Measurements from ENCODE around the gene PPP1R3F. TPM values are rescaled to one million over a fixed set of nuclear protein-coding genes. Genes with fewer than 3 reads are reported as not detected.
A peak's percentile ranks its signal among the peaks of the same experiment; 100 is the strongest.

PPP1R3F gene
- total RNA-seq, 1 experiment from 2014 or later = 3.6 TPM

- no TSS peak for BruUV-seq (replicated peaks)
- Histone ChIP-seq H3K4me2 (no peak overlapping the region), H3K9me2 (ENCODE audit: insufficient read depth) (no peaks in the 10 kb centered on the region), H3K4me1 (replicated peaks; ENCODE audit: insufficient read depth) (no peaks in the 10 kb centered on the region), H3K4me3 (no peak overlapping the region), H3K27ac (no peak overlapping the region), H2AFZ (no peak overlapping the region), H3F3A (ENCODE audit: insufficient read depth, low read depth) (no peaks in the 10 kb centered on the region), H3K79me2 (ENCODE audit: low read depth) (no peaks in the 10 kb centered on the region), H3K9me3 (ENCODE audit: insufficient read depth, low read depth) (no peaks in the 10 kb centered on the region), H3K27me3 (ENCODE audit: insufficient read depth, low read depth) (no peaks in the 10 kb centered on the region), H3K36me3 (ENCODE audit: low read depth) (no peaks in the 10 kb centered on the region), H4K20me1 (ENCODE audit: insufficient read depth) (no peaks in the 10 kb centered on the region)
- no peak for DNase-seq
- intact Hi-C loops (cut with micrococcal nuclease; ENCODE audit: unreplicated experiment) = no loop called here
- no peak for TF ChIP-seq EZH2 (IDR thresholded peaks at IDR 0.05; ENCODE audit: low read depth)
- no peak for TF ChIP-seq CTCF (conservative IDR thresholded peaks at IDR 0.05)
- ChIA-PET CTCF (no interaction called here), POLR2A (ENCODE audit: unreplicated experiment) (interaction anchor here (0.7 kb wide), 1 partner anchor 1571 kb away, joined by 9 read pairs; no protein-coding TSS in a partner anchor)
Measured at GRCh38 chrX:49228185-49228584, 41.4 kb upstream of the PPP1R3F start.

GRCh38 chrX:49230500-49231232 is 38.9 kb upstream of the PPP1R3F start:
- DNase-seq = peak; percentile 36 to 50
- Histone ChIP-seq H3K4me2 (peak overlapping the region; percentile 67), H2AFZ (peak overlapping the region; percentile 78), H3K4me1 (replicated peaks; ENCODE audit: insufficient read depth) (no peaks in the 10 kb centered on the region), H3K27ac (no peak overlapping the region), H3K79me2 (ENCODE audit: low read depth) (no peaks in the 10 kb centered on the region), H3K27me3 (ENCODE audit: insufficient read depth, low read depth) (no peaks in the 10 kb centered on the region), H4K20me1 (ENCODE audit: insufficient read depth) (no peaks in the 10 kb centered on the region), H3K4me3 (peak overlapping the region; percentile 48; the same call in 1 of the 2 replicates), H3K9me2 (ENCODE audit: insufficient read depth) (no peaks in the 10 kb centered on the region), H3K9me3 (ENCODE audit: insufficient read depth, low read depth) (no peaks in the 10 kb centered on the region), H3K36me3 (ENCODE audit: low read depth) (no peaks in the 10 kb centered on the region), H3F3A (ENCODE audit: insufficient read depth, low read depth) (no peaks in the 10 kb centered on the region)
- TF ChIP-seq CTCF (conservative IDR thresholded peaks at IDR 0.05) (peak; percentile 19; the same call in 1 of the 2 replicates), EZH2 (IDR thresholded peaks at IDR 0.05; ENCODE audit: low read depth) (no peak)
- intact Hi-C loops (cut with micrococcal nuclease; ENCODE audit: unreplicated experiment) = no loop called here
- ChIA-PET POLR2A (ENCODE audit: unreplicated experiment) (interaction anchor here (0.5 to 0.7 kb wide), 2 partner anchors 38 to 42 kb away, joined by 3 read pairs; no protein-coding TSS in a partner anchor), CTCF (no interaction called here)
- BruUV-seq (replicated peaks) = no TSS peak

GRCh38 chrX:49231333-49232000 is 38.1 kb upstream of the PPP1R3F start:
- Histone ChIP-seq H3F3A (ENCODE audit: insufficient read depth, low read depth) (no peaks in the 10 kb centered on the region), H3K9me3 (ENCODE audit: insufficient read depth, low read depth) (no peaks in the 10 kb centered on the region), H3K27me3 (ENCODE audit: insufficient read depth, low read depth) (no peaks in the 10 kb centered on the region), H3K4me2 (peak overlapping the region; percentile 67), H3K36me3 (ENCODE audit: low read depth) (no peaks in the 10 kb centered on the region), H3K4me3 (no peak overlapping the region), H2AFZ (no peak overlapping the region), H3K4me1 (replicated peaks; ENCODE audit: insufficient read depth) (no peaks in the 10 kb centered on the region), H4K20me1 (ENCODE audit: insufficient read depth) (no peaks in the 10 kb centered on the region), H3K9me2 (ENCODE audit: insufficient read depth) (no peaks in the 10 kb centered on the region), H3K79me2 (ENCODE audit: low read depth) (no peaks in the 10 kb centered on the region), H3K27ac (no peak overlapping the region)
- TF ChIP-seq EZH2 (IDR thresholded peaks at IDR 0.05; ENCODE audit: low read depth) (no peak), CTCF (conservative IDR thresholded peaks at IDR 0.05) (no peak)
- DNase-seq = no peak
- no TSS peak for BruUV-seq (replicated peaks)
- ChIA-PET CTCF (no interaction called here), POLR2A (ENCODE audit: unreplicated experiment) (interaction anchor here (0.5 to 0.7 kb wide), 2 partner anchors 37 to 42 kb away, joined by 3 read pairs; no protein-coding TSS in a partner anchor)
- intact Hi-C loops (cut with micrococcal nuclease; ENCODE audit: unreplicated experiment) = no loop called here
